Keratinocyte (primary cell): ENCODE data around the gene HPSE.

Source experiments
- CTCF ChIP-seq, 3 experiments: IDR thresholded peaks in 1 of 3; conservative IDR thresholded peaks in 1 of 3; optimal IDR thresholded peaks in 1 of 3; 2 replicates in 2 of 3; 3 replicates in 1 of 3; pipeline versions ENCODE3 to v1.5.1; 2011; ENCODE audit warnings: low read length in 3 of 3, mild to moderate bottlenecking in 3 of 3, moderate library complexity in 2 of 3, control low read depth in 1 of 3, inconsistent platforms in 1 of 3; ENCODE audit not compliant: insufficient read depth in 2 of 3; ENCODE audit errors: extremely low read depth in 1 of 3
- EZH2 ChIP-seq: IDR thresholded peaks from one replicate; pipeline ENCODE4 v1.6.1; 2012; ENCODE audit warnings: inconsistent platforms, mild to moderate bottlenecking, low read length, moderate library complexity

GRCh38 chr4:83361416-83362103 is 26.9 kb upstream of the HPSE start:
- TF ChIP-seq CTCF (optimal IDR thresholded peaks at IDR 0.05 in 1 of 3, IDR thresholded peaks at IDR 0.05 in 1 of 3, conservative IDR thresholded peaks at IDR 0.05 in 1 of 3; ENCODE audit: extremely low read depth in 1 of 3, insufficient read depth in 2 of 3, low read length in 3 of 3) (no peak), EZH2 (no peak)
